KBM-7 (cell line): ENCODE results near the gene RPTOR.

Experiments used
- DNase-seq: peaks from one replicate; pipeline ENCODE4 v3.0.0-alpha.2; 2015
- in situ Hi-C: fragments of 300-500 bp; cut with MboI; formaldehyde crosslinking; loops from 2 replicates; pipeline ENCODE4 v1.14.3; 2020; ENCODE audit warnings: low sequenced_read_pairs, low pct_unique_long_range_greater_than_20kb, mixed read lengths

Gene RPTOR

DNA sequence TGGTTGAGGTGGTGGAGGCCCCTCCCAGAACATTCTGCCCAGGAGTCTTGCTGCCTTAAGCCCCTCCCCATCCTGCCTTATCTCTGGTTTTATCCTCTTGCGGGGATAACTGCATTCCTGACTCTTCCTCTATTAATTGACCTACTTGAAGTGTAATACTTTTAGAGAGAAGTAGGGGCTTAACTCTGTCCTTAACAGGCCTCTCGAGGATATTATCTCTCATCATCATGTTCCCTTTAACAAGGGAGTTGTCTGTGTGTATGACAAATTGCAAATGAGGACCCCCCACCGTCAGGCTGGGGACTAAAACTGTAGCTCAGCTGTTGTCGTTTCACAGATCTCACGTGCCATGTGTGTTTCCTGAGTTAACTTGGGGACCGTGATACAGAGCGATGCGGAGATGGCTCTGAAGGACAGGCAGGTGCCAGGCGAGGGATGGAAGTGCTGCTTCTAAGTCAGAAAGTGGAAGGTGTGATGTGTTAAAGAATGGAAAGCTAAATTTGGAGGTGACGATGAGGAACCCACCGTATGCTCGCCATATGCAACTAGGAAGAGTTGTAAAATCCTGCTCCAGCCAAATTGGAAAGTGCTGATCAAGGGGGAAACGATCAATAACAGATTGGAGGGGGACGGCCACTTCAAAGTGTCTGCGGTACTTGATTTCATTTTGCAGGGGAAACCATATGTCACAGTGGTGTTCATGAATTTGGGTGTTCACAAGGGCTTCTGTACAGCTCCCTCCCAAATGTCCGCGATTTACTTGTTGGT lies 106.3 kb downstream of the RPTOR start:
- in situ Hi-C loops: no loop called here
- no peak for DNase-seq

DNA sequence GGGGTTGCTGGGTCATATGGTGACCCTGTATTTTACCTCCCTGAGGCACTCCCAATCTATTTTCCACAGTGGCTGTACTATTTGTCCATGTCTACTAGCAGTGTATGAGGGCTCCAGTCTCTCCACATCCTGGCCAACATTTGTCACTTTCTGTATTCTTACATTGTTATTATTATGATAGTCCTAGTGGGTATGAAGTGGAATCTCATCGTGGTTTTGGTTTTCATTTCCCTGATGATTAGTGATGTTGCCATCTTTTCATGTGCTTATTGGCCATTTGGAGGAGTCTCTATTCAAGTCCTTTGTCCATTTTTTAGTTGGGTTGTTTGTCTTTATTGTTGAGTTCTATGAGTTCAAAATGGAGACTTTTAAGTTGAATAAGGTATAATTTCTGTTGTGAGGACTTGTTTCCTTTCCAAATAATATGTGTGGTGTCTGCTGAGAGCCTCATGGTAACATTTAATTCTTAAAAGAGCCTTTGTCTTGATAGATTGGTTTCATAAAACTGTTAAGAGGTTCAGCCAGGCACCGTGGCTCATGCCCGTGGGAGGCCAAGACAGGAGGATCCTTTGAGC lies 108.2 kb downstream of the RPTOR start:
- DNase-seq: no peak
- in situ Hi-C loops: no loop called here

DNA sequence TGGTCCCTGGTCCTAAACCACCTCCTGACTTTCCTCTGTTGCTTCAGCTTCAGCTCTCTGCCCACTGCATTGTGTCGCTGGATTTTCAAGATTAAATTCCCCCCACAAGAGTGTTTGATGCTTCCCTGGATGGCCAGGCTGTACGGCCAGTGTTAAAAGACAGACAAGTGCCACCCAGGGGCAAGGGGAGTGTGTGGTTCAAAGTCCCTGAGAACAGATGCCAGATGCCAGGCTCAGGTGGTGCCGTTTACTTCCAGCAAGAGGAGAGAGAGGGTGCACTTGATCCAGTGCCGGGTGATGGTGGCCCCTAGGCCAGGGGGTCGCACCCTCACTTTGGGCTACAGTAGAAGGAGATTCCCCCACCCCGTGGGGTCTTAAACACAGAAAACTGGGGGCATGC lies 109.2 kb downstream of the RPTOR start:
- in situ Hi-C loops: no loop called here
- DNase-seq: no peak

DNA sequence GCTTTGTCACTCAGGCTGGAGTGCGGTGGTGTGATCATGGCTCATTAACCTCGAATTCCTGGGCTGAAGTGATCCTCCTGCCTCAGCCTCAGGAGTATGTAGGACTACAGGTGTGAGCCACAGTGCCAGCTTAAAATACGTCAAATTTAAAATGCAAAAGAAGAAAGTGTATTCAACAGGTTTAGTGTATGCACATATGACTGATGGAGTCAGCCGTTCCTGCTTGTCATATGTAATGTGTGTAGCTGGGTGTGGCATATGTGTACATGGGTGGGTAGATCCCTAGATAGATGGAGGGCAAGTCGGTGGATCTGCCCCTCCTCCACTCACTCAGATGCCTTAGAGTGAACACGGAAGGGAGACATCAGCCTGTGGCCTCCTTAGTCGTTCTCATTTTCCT lies 111.0 kb downstream of the RPTOR start:
- DNase-seq: no peak
- in situ Hi-C loops: no loop called here

DNA sequence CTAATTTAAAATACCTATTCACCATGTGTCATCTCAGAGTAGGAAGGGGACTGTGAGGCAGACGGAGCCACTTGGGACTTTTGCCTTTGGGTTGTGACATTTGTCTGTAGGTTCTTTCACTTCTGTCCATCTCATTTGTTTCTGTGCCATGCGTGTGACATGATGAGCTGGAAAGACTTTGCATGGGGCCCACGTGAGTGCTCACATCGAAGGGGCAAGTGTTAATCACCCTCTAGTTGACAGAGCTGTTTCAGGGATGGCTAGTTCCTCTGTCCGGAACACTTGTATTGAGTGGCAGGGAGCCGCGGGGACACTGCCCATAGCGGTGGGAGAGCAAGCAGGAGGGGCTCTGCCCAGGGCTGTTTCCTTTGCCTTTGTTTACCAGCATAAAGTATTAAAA lies 112.0 kb downstream of the RPTOR start:
- no peak for DNase-seq
- in situ Hi-C loops: no loop called here

DNA sequence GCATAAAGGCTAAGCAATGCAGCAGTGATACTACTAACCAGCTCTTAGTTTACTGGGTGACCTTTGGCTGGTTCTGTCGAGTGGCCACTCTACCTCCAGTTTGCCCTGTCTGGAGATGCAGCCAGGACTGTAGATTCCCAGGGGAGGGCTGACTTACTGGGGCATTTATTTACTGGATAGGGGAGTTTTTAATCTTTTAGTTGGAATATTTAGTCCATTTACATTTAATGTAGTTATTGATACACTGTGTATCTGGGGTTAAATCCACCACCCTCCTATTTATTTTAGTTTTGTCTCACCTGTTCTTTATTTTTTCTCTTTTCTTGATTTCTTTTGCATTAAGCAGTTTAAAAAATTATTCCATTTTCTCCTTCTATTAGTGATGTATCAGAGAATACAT lies 112.9 kb downstream of the RPTOR start:
- in situ Hi-C loops: no loop called here
- DNase-seq: no peak

DNA sequence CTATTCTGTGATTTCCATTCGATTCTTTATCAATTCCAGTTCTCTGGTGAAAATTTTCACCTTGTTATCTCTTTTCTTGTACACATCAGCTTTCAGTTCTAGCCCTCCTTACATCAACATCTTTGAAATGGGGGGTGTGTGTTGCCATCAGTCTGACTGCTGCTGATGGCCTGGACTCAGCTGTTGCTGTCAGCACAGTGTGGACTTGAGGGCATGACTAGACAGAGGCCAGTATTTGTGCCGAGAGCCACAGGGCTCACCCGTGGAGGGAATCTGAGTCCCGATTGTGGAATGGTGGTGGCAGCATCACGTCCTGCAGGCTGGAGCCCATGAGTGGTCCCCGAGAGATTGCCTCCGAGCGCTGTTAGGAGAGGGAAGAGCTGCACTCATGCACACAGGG lies 114.2 kb downstream of the RPTOR start:
- DNase-seq: no peak
- in situ Hi-C loops: no loop called here

DNA sequence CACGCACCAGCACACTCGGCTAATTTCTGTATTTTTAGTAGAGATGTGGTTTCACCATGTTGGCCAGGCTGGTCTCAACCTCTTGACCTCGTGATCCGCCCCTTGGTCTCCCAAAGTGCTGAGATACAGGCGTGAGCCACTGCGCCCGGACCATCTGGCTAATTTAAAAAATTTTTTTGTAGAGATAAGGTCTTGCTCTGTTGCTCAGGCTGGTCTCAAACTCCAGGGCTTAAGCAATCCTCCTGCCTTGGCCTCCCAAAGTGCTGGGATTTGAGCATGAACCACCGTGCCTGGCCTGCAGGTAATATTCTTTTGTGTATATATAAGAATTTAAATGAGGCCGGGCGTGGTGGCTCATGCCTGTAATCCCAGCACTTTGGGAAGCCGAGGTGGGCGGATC lies 115.0 kb downstream of the RPTOR start:
- no peak for DNase-seq
- in situ Hi-C loops: no loop called here

DNA sequence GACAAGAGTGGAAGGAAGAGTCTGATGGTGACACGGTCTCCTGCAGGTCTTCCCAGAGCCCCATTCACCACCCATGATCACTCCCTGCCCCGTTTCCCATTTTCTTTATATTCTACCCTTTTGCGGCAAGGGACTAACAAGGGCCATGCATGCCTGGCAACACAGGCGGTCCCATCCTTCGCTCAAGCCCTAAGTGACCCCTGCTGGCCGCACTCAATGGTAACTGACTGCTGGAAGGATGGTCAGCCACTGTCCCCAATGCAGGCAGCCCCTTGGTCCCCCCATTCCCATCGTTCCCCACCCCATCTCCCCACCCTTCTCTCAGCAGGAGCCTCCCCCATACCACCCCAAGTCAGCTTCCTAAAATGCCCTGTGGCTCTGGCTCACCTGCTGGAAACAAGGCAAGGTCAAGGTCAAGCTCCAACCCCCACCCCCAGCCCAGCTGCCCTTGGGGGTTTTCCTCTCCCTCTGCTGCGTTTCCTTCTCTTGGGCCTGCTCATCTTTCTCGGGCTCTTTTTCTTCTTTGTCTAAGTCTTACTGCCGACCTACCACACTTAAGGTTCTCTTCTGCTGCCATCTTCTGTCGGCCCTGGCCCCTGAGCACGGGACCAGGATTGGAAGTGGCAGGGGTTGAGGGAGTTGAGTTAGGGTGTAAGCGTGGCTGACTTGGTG lies 116.0 kb downstream of the RPTOR start:
- in situ Hi-C loops: no loop called here
- no peak for DNase-seq

DNA sequence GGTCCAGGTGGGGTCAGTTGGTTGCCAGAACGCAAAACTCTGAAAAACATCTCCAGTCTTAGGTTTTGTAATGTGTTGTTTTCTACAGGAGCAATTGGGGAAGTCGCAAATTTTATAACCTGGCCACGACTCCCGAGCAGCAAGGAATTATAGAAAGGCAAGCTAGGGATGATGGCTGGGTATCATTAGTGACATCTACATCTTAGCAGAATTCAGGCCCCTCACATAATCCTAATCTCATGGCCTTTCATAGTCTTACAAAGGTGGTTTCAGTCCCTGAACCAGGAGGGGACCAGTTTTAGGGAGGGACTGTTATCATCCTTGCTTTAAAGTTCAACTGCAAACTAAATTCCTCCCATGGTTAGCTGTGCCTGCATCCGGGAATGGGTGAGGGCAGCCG lies 117.9 kb downstream of the RPTOR start:
- in situ Hi-C loops: no loop called here
- no peak for DNase-seq

DNA sequence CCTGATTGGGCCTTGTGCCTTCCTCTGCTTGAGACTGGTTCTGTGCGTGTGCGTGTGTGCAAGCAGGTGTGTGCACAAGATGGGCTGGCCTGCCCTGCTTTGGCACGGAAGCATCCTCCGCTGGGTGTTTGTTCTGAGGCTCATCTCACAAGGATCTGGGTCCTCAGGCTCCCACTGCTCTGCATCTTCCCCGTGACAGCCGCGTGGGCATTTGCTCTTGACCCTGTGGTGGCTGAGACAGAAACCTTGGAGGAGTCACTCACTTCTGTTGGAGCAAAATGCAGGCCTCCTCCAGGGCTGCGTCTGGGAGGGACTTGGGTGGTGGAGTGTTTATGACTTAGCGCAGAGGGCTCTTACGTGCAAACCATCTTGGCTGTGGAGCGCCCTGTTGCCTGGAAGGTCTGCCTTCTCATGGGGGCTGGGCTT lies 119.2 kb downstream of the RPTOR start:
- DNase-seq: peak; percentile 25
- in situ Hi-C loops: no loop called here

DNA sequence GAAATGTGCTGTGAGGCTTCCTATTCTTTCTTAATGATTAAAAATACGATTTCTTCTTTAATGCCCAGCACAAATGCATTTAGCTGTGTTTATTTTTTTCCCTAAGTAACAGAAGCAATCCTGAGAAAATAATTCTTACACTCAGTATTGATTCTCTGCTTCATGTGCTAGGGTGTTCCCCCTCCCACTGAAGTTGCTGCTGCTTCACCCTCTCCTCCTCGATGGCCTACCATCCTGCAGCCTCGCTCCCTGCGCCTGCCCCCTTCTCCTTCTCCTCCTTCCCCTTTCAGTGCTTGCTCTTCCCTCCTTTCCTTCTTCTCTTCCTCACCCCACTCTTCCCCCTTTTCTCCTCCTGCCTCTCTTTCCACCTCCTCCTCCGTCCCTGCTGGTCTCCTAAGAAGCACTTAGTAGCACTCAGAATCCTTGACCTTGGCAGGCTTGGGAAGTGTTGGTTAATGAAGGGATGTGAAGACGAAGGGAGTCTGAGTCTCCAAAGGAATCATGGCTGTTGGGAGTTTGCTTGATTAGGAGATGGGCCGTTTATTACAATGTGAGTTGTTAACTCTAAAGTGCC lies 119.7 kb downstream of the RPTOR start:
- no peak for DNase-seq
- in situ Hi-C loops: no loop called here

DNA sequence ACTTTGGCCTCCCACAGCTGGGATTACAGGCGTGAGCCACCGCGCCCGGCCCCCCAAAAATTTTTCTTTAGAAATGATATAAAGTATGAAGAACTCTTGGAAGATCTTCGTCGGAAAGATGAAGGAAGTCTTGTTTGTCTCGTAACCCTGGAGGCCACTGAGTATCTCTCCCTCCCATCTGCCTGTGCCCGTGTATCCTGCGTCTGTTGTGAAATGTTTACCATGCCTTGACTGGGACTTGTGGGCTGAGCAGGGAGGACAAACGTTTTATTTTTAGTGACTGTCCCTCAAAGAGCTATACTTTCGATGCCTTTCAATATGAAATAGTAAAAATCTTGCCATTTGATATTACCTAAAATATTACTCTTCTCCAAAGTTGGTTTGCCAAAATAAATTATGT lies 121.2 kb downstream of the RPTOR start:
- DNase-seq: peak; percentile 38
- in situ Hi-C loops: no loop called here

DNA sequence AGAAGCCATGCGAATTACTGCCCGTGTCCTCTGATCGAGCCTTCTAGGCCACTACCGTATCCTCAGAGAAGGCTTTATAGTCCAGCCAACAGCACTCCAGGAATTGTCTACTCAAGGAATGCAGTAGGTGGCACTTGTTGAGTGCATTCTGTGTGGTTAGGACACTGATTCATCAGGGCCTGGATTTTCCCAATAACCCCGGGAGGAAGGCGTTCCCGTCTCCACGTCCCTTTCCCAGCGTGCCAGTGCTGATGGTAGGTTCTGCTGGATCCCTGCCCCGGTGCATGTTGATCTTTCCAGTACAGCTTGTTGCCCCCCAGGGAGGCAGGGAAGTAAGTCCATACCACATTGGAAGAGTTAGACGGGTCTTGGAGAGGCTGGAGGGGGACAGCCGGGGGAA lies 122.2 kb downstream of the RPTOR start:
- no peak for DNase-seq
- in situ Hi-C loops: no loop called here

DNA sequence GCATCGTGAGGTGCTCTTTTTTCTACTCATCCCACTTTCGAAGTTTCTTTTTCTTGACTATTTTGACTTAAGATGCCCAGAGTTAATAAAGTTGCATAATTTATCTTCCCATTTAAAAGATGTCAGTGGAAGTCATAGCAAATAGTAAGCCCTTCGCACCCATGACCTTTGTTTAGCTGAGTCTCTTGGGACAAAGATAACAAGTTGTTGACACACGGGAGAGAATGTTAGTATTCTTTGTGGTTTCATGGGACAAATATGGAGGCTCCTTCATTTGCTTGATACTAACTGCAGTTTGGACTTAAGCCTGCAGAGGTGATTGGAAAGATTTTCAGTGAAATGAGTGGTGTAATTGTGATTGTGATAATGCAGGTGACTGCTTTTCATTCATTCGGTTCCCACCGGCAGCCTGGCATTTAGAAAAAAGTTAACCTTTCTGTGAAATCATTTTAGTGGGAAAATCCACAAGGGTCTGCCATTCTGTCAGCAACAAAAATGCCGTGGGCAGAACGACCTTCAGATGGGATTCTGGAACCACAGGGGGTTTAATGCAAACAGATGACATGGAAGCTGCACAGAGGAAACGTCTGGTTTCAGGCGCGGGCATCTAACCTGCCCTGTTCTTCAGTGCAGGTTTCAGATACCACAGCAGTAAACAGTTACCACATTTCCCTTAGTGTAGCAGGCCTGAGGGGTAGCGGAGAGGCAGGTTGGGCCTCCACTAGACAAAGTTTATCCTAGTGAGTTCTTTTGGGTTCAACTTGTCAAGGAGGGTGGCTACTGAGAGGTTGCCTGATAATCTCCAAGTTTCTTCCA lies 123.0 kb downstream of the RPTOR start:
- in situ Hi-C loops: no loop called here
- no peak for DNase-seq

DNA sequence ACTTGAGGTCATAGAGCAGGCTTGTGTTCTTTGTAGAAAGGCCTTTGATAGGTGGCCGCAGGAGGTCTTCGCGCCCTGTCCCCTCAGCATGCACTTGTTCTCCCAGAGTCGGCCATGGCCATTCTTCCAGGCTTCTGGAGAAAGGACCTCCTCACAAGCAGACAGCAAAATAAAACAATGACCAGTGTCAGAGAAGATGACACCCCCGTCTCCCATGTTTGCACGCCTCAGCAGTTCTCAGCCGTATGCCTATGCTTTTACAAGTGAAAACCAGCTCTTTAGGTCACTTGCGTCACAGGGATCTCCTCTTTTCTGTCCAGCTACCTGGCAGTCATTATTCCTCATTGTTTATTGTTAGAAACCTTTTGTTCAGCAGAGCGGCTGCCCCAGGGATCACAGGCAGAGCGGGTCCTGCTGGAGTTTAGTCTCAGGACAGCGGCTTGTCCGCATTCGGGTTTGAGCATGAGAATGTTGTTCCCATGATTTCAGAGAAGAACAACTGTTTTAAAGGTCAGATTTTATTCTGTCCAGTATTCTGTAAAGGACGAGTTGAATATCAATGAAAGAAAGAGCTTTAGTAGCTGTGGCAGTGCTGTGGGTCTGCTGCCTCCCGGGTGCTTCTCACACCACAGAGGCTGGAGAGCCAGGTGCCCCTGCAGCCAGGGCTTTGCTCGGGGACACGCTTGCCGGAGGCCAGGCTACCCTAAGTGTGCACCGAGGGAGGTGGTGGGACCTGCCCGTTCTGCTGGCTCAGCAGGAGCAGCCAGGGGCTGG lies 123.9 kb downstream of the RPTOR start:
- in situ Hi-C loops: no loop called here

DNA sequence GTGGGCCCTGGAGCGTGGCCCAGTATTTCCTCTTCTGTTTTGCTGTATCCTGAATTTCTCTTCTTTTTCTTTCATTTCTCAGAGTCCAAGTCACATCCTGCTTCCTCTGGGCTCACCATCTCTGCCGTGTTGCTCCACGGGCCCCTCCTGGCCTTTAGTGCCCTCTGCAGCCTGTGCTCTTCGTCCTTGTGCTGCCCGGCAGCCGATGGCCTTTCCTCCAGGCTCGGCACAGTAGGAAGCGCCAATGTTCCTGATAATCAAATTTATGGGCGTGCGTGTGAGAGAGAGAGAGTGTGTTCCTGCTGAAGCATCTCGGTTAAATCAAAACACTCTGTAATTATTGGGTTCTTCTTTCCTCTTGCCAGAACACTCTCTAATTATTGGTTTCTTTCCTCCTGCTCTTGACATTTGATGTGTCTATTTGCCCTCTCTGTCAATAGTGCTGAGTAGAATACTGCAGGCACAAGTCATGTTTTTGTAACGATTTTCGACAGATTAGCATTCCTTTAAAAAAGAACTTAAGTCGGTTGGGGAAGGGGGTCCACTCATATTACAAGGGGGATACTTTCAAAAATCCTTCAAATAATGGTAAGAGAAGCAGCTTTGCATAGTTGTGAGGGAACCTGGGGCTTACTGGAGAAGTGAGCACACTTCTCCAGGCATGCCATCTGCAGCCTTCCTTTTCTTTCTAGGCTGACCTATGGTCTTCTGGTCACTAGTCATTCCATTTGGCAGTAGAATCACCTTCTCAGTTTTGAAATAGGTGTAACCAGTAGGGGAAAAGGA lies 126.6 kb downstream of the RPTOR start:
- DNase-seq: no peak
- in situ Hi-C loops: no loop called here

More for the DNA sequence above, 123.9 kb downstream of the RPTOR start:
- DNase-seq: no peak

DNA sequence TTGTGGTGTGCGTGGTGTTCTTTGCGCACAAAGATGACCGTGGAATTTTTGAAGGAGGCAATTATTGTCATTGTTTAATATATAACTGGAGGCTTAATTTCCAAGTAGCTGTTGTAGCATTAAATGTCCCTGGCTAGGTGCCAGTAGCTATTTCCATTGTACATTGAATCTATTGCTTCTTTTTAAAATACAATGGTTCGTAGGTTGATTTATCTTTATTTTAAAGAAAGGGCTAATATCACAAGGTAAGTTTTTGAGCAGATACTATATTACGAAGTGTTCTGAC lies 127.1 kb downstream of the RPTOR start:
- no peak for DNase-seq
- in situ Hi-C loops: no loop called here
